Superior temporal gyrus (tissue), 1 donor: ENCODE data around the gene DEFB116.
"Not testable (repeated sequence)": the region's sequence is repeated elsewhere in the genome, so short reads cannot be mapped to it uniquely, and the experiment has no call there.

Experiments
- DNase-seq: peaks from one replicate; pipeline ENCODE4 v3.0.0-alpha.2; 2016; ENCODE audit errors: extremely low spot score

Gene DEFB116, protein sequence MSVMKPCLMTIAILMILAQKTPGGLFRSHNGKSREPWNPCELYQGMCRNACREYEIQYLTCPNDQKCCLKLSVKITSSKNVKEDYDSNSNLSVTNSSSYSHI

DNA sequence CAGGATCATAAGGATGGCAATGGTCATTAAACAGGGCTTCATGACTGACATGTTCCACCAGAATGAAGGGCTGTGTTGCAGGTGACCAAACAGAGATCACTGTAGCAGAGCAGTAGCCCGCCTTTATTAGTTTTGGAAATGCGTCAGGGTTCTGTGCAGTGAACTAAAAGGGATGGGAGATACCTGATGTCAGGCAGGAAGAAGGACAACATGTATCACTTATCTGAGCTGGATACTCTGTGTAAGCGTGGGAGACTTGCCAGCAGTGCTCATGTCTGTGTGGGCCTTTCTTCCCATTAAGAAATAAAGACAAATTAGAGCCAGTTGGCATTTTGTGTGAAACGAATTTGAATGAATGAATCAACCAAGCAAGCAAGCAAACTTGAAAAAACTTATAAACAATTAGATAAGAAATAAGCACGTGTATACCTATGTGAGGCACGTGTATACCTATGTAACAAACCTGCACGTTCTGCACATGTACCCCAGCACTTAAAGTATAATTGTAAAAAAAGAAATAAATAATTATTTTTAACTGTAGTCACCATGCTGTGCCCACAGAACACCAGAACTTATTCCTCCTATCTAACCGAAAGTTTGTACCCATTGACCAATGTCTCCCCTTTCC, at the start of gene DEFB116:
TSS of gene DEFB116 (minus strand) at position 51 of the 628 bp plus-strand sequence. CDS start at position 51, 0 bp downstream.
- DNase-seq, result no peak

DNA sequence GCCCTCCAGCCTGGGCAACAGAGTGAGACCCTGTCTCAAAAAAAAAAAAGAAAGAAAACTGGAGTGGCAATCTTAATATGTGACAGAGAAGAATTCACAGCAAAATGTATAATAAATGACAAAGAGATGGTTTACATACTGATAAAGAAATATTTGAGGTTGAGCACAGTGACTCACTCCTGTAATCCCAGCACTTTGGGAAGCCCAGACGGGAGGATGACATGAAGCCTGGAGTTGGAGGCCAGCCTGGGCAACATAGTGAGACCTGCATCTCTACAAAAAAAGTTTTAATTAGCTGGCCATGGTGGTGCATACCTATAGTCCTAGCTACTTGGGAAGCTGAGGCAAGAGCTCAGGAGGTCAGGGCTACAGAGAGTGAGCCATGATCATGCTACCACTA, 47.6 kb upstream of the DEFB116 start:
- no peak for DNase-seq

DNA sequence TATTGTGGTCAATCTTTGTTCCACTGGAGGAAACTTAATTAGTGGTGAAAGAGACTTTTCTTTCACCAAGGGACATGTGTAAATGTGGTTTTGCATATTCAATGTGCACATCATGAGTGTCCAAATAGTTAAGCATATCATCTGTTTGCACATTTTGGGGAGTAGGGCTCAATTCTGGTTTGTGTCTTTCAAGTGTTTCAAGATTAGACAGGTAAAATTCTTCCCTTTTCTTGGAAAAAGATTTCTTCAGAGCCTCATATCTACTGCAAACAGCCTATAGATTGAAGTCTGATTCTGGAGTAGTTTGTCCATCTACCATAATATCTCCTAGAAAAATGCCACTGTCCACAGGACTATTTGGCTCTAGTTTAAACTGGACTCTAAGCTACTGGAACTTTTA, 33.1 kb upstream of the DEFB116 start:
- DNase-seq, result no peak

GRCh38 chr20:31330893-31331292, 22.5 kb upstream of the DEFB116 start:
- no peak for DNase-seq

- DNase-seq, result no peak
Observed at GRCh38 chr20:31322504-31322903, 14.1 kb upstream of the DEFB116 start.

- not testable (repeated sequence) for DNase-seq
Observed at GRCh38 chr20:31284964-31285363, 23.4 kb downstream of the DEFB116 start.

DNA sequence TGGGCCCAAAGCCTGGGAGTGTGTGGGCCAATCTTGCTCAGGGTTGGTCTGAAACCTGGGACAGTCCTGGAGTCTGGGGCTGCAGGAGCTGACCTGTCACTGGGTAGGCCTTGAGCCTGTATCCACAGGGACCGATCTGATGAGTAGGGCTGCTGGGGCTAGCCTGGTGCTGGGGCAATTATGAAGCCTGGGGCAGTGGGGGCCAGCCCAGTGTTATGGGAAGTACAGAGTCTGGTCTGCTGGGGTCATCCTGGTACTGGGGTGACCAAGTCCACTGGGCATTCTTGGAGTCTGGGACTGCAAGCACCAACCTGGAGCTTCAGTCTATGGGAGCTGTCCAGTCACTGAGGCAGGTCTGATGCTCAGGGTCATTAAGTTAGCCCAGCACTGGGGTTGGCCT, 30.2 kb downstream of the DEFB116 start:
- DNase-seq, result no peak

GRCh38 chr20:31274441-31274840, 33.9 kb downstream of the DEFB116 start:
- no peak for DNase-seq

- no peak for DNase-seq
Observed at GRCh38 chr20:31260326-31260932, 48.0 kb downstream of the DEFB116 start.

DNA sequence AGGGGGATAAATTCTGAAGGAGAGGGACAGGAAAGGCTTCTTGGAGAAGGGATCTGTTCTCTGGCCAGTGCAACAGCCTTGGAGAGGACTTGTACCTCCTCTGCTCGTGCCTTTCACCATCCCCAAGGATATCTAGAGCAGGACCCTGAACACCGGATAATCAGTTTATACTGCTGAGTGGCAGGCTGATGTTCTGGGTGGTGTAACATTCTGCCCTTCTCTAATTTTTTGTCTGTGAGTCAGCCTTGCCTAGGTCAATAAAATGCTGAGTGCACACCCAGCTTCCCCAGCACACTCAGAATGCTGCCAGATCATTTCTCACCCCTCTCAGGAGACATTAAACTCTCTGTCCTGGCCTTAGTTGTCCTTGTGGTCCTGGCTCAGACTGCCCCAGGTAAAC, 51.0 kb downstream of the DEFB116 start, which contains the start of gene DEFB115:
TSS of gene DEFB115 (plus strand) at position 301 of the 400 bp plus-strand sequence. CDS start at position 301, 0 bp downstream.
- no peak for DNase-seq

- no peak for DNase-seq
Observed at GRCh38 chr20:31256959-31257358, 51.4 kb downstream of the DEFB116 start.
